Bronchial epithelial cell (primary cell): ENCODE results near the gene RMP24.
A peak's percentile ranks its signal among the peaks of the same experiment; 100 is the strongest.

ENCODE experiments used
- DNase-seq: peaks from one replicate; pipeline ENCODE4 v3.0.0-alpha.2; 2010; ENCODE audit warnings: low read depth
- FAIRE-seq: peaks from 2 replicates; lab custom pipeline; 2011; peaks lifted over from hg19 to GRCh38; lab: Jason Lieb, UNC
- H3K27me3 ChIP-seq: 2 replicates; pipeline ENCODE4 v1.5.1; 2011; ENCODE audit warnings: low read length; ENCODE audit not compliant: control insufficient read depth, insufficient read depth
- H3K36me3 ChIP-seq: 2 replicates; pipeline ENCODE4 v1.5.1; 2011; ENCODE audit warnings: low read length; ENCODE audit not compliant: control insufficient read depth, insufficient read depth
- H3K4me3 ChIP-seq: 2 replicates; pipeline ENCODE4 v1.5.1; 2011; ENCODE audit warnings: mild to moderate bottlenecking, low read depth, low read length, control low read depth
- CTCF ChIP-seq: IDR thresholded peaks from 2 replicates; pipeline ENCODE4 v1.5.1; 2011; ENCODE audit warnings: mild to moderate bottlenecking, moderate library complexity, low read length, control low read depth, inconsistent platforms; ENCODE audit not compliant: insufficient read depth, severe bottlenecking

The RMP24 gene

GRCh38 chr18:35934891-35935290 is 37.6 kb upstream of the RMP24 start:
- no peaks in the 10 kb centered on the region for H3K36me3 ChIP-seq
- DNase-seq = no peak
- no peak for TF ChIP-seq CTCF
- FAIRE-seq = no peak
- no peaks in the 10 kb centered on the region for H3K27me3 ChIP-seq
- no peak overlapping the region for H3K4me3 ChIP-seq

- FAIRE-seq = no peak
- TF ChIP-seq CTCF = no peak
- no peak for DNase-seq
Observed at GRCh38 chr18:35935805-35936204, 36.7 kb upstream of the RMP24 start.

GRCh38 chr18:35936951-35937350 is 35.5 kb upstream of the RMP24 start:
- H3K36me3 ChIP-seq = no peaks in the 10 kb centered on the region
- DNase-seq (no peak), FAIRE-seq (peak; percentile 77)
- H3K27me3 ChIP-seq = no peaks in the 10 kb centered on the region
- no peak overlapping the region for H3K4me3 ChIP-seq
- no peak for TF ChIP-seq CTCF

More at GRCh38 chr18:35935805-35936204, 36.7 kb upstream of the RMP24 start:
- no peaks in the 10 kb centered on the region for H3K27me3 ChIP-seq
- no peaks in the 10 kb centered on the region for H3K36me3 ChIP-seq
- no peak overlapping the region for H3K4me3 ChIP-seq

- no peak for TF ChIP-seq CTCF
- no peaks in the 10 kb centered on the region for H3K36me3 ChIP-seq
- peak; percentile 68 for FAIRE-seq
- no peak overlapping the region for H3K4me3 ChIP-seq
- H3K27me3 ChIP-seq = no peaks in the 10 kb centered on the region
- peak; percentile 71 for DNase-seq
Observed at GRCh38 chr18:35938158-35938557, 34.3 kb upstream of the RMP24 start.

GRCh38 chr18:35938562-35938961 is 33.9 kb upstream of the RMP24 start:
- DNase-seq (peak; percentile 50), FAIRE-seq (no peak)

More at GRCh38 chr18:35938562-35938961, 33.9 kb upstream of the RMP24 start:
- no peak for TF ChIP-seq CTCF
- Histone ChIP-seq H3K27me3 (no peaks in the 10 kb centered on the region), H3K4me3 (no peak overlapping the region), H3K36me3 (no peaks in the 10 kb centered on the region)
